K562 (cell line): ENCODE measurements around the gene EPC2. TPM values are rescaled to one million over a fixed set of nuclear protein-coding genes. Genes with fewer than 3 reads are reported as not detected.

Experiments used
- BHLHE40 ChIP-seq: IDR thresholded peaks from 2 replicates; pipeline ENCODE4 v1.6.1; 2011; ENCODE audit warnings: low read length, improper control_type of control experiment
- EP400 ChIP-seq: fragments of 450-650 bp; IDR thresholded peaks from 2 replicates; pipeline ENCODE4 v1.6.1; 2017; ENCODE audit warnings: antibody characterized with exemption, mild to moderate bottlenecking, moderate library complexity
- ILK ChIP-seq: fragments of 450-650 bp; IDR thresholded peaks from 2 replicates; pipeline ENCODE4 v1.6.1; 2016; ENCODE audit warnings: missing genetic modification characterization, low read depth, mild to moderate bottlenecking, missing compliant biosample characterization, moderate library complexity, borderline replicate concordance
- LCOR ChIP-seq: sonication (generic); formaldehyde crosslinking; IDR thresholded peaks from 2 replicates; pipeline ENCODE4 v1.8.0; 2022; ENCODE audit warnings: mild to moderate bottlenecking, missing genetic modification reagents
- MEF2A ChIP-seq: IDR thresholded peaks from 2 replicates; pipeline ENCODE4 v1.6.1; 2011; ENCODE audit warnings: low read depth, mild to moderate bottlenecking, low read length, moderate library complexity; ENCODE audit not compliant: control insufficient read depth
- MEF2D ChIP-seq: conservative IDR thresholded peaks from 2 replicates; pipeline ENCODE4 v1.6.1; 2016; ENCODE audit warnings: low read depth, missing genetic modification characterization, missing compliant biosample characterization
- MIER1 ChIP-seq: fragments of 450-650 bp; IDR thresholded peaks from 2 replicates; pipeline ENCODE4 v1.6.1; 2016; ENCODE audit warnings: antibody characterized with exemption, mild to moderate bottlenecking, low read depth
- MYC ChIP-seq, 2 experiments: fragments of 250-450 bp in 1 of 2; sonication (Bioruptor Pico) in 1 of 2; IDR thresholded peaks; 2 replicates each; pipeline versions ENCODE4 v1.5.1 to v1.6.1; 2012 to 2021; ENCODE audit warnings: low read depth in 2 of 2, borderline replicate concordance in 1 of 2, improper control_type of control experiment in 1 of 2, low read length in 1 of 2, mild to moderate bottlenecking in 1 of 2, moderate library complexity in 1 of 2
- NFE2 ChIP-seq: IDR thresholded peaks from 2 replicates; pipeline ENCODE4 v1.6.1; 2014; ENCODE audit warnings: antibody characterized with exemption, low read depth
- NFRKB ChIP-seq: fragments of 450-650 bp; IDR thresholded peaks from 2 replicates; pipeline ENCODE4 v1.6.1; 2016; ENCODE audit warnings: low read depth
- PATZ1 ChIP-seq: fragments of 250-450 bp; sonication (Bioruptor Pico); IDR thresholded peaks from 2 replicates; pipeline ENCODE4 v1.5.0; 2020; ENCODE audit warnings: mild to moderate bottlenecking, borderline replicate concordance
- TEAD1 ChIP-seq, 2 experiments: fragments of 450-650 bp in 1 of 2; sonication (generic) in 1 of 2; formaldehyde crosslinking; IDR thresholded peaks; 2 replicates each; pipeline versions ENCODE4 v1.4.0 to v1.8.0; 2020 to 2022; ENCODE audit warnings: mild to moderate bottlenecking in 2 of 2, missing genetic modification reagents in 1 of 2
- THRAP3 ChIP-seq: fragments of 450-650 bp; IDR thresholded peaks from 2 replicates; pipeline ENCODE4 v1.6.1; 2016; ENCODE audit warnings: mild to moderate bottlenecking, inconsistent platforms, borderline replicate concordance
- ZNF644 ChIP-seq: fragments of 200-800 bp; sonication (Bioruptor generic); IDR thresholded peaks from 2 replicates; pipeline ENCODE4 v1.6.1; 2016; ENCODE audit warnings: low read depth, missing genetic modification characterization, missing compliant biosample characterization
- polyA plus RNA-seq, 8 experiments: library from polyadenylated mRNA; depleted of rRNA in 4 of 8; stranded (reverse) in 5 of 8; unstranded in 3 of 8; fragments of >200 nt; fragmentation: Nextera tagmentation in 2 of 8; fragmentation: Illumina TruSeq in 1 of 8; extraction: Ambion mirVana in 2 of 8; extraction: Trizol in 1 of 8; gene quantifications; 2 replicates each; pipeline versions ENCODE4 v1.2.1 to v1.2.3, GENCODE V29; 2011 to 2014; ENCODE audit warnings: inconsistent platforms in 1 of 8, missing spikeins in 1 of 8
- total RNA-seq, 7 experiments: library from RNA; depleted of rRNA in 6 of 7; stranded (reverse); fragments of >200 nt in 6 of 7; fragmentation: Illumina TruSeq in 2 of 7; extraction: Trizol in 2 of 7; gene quantifications; 2 replicates each; pipeline versions ENCODE4 v1.2.1 to v1.2.3, GENCODE V29; 2011 to 2021; ENCODE audit warnings: low replicate concordance in 1 of 7
- TF ChIP-seq, protein P1 (sequence below): fragments of 450-650 bp; formaldehyde crosslinking; IDR thresholded peaks from 2 replicates; pipeline ENCODE4 v1.4.0; 2022; ENCODE audit warnings: mild to moderate bottlenecking, moderate library complexity
- TF ChIP-seq, protein P2 (sequence below): fragments of 450-650 bp; formaldehyde crosslinking; IDR thresholded peaks from 2 replicates; pipeline ENCODE4 v1.4.0; 2020; ENCODE audit warnings: mild to moderate bottlenecking, moderate library complexity
- TF ChIP-seq, protein P3 (sequence below): fragments of 450-650 bp; IDR thresholded peaks from 2 replicates; pipeline ENCODE4 v1.6.1; 2018; ENCODE audit warnings: mild to moderate bottlenecking, low read depth; ENCODE audit not compliant: partially characterized antibody
- TF ChIP-seq, protein P4 (sequence below): fragments of 250-450 bp; sonication (Bioruptor Pico); IDR thresholded peaks from 2 replicates; pipeline ENCODE4 v1.4.0; 2020; ENCODE audit warnings: borderline replicate concordance

EPC2 gene
- total and polyA plus RNA-seq, 9 of the 15 experiments (the other 6 are each of a cell fraction or from before 2014, with no cell fraction given), result 7.0 to 35.8 (median 29.1) TPM

DNA sequence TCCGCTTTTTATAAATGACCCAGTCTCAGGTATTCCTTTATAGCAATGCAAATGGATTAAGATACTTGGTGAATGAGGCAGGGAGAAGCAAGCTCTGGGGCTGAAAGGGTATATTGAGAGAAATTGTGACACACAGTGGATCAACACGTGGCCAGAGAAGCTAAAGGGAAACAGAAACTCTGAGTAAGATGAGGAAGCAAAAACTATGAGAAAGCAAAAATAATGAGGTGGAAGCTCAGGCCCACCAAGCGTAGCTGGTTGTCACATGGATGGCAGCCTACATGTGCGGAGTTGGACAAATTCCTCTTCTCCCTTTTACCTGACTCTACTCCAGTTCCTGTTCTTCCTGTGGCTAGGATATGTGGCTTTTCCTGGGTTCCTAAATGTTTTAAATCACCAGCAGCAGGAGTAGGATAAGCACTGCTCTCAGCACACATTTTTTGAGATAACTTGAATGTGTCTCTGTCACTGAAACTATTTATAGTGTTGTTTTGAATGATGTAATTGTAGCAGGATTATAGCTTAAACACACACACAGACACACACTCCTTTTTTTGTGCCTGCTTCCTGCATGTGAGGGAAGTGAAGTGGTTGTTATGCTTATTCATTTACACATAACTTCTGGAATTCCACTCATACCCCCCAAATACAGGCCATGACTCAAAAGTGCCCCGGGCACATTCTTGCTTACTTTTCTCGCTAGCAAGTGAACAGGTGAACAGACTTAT is 30.1 kb upstream of the EPC2 start (continued):
- TF ChIP-seq, protein P1, sequence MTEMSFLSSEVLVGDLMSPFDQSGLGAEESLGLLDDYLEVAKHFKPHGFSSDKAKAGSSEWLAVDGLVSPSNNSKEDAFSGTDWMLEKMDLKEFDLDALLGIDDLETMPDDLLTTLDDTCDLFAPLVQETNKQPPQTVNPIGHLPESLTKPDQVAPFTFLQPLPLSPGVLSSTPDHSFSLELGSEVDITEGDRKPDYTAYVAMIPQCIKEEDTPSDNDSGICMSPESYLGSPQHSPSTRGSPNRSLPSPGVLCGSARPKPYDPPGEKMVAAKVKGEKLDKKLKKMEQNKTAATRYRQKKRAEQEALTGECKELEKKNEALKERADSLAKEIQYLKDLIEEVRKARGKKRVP, result peak; percentile 78; the same call in 1 of the 2 replicates
- TF ChIP-seq ZNF644 (tag) (peak; percentile 67; the same call in 1 of the 2 replicates), ILK (tag) (no peak), MIER1 (no peak), LCOR (CRISPR knock-in tag) (peak; percentile 50; the same call in 1 of the 2 replicates), PATZ1 (CRISPR knock-in tag) (0 out of 2 replicates have a peak, but pooled peaks have one; percentile 28), EP400 (peak; percentile 48), BHLHE40 (peak; percentile 18; the same call in 1 of the 2 replicates), NFE2 (peak; percentile 63), TEAD1 (CRISPR knock-in tag; IDR thresholded peaks at IDR 0.05) (peak; percentile 69 to 79; a peak in 3 of 4 replicates), MEF2A (peak; percentile 72), MEF2D (tag) (peak; percentile 96), THRAP3 (no peak), MYC (IDR thresholded peaks at IDR 0.05; ENCODE audit: low read depth, low read length) (peak; percentile 71), MYC (CRISPR knock-in tag; IDR thresholded peaks at IDR 0.05; ENCODE audit: borderline replicate concordance, low read depth) (no peak), NFRKB (0 out of 2 replicates have a peak, but pooled peaks have one; percentile 48)
- TF ChIP-seq, protein P2, sequence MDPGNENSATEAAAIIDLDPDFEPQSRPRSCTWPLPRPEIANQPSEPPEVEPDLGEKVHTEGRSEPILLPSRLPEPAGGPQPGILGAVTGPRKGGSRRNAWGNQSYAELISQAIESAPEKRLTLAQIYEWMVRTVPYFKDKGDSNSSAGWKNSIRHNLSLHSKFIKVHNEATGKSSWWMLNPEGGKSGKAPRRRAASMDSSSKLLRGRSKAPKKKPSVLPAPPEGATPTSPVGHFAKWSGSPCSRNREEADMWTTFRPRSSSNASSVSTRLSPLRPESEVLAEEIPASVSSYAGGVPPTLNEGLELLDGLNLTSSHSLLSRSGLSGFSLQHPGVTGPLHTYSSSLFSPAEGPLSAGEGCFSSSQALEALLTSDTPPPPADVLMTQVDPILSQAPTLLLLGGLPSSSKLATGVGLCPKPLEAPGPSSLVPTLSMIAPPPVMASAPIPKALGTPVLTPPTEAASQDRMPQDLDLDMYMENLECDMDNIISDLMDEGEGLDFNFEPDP (CRISPR knock-in tag), result peak; percentile 12; the same call in 1 of the 2 replicates
- TF ChIP-seq, protein P3, sequence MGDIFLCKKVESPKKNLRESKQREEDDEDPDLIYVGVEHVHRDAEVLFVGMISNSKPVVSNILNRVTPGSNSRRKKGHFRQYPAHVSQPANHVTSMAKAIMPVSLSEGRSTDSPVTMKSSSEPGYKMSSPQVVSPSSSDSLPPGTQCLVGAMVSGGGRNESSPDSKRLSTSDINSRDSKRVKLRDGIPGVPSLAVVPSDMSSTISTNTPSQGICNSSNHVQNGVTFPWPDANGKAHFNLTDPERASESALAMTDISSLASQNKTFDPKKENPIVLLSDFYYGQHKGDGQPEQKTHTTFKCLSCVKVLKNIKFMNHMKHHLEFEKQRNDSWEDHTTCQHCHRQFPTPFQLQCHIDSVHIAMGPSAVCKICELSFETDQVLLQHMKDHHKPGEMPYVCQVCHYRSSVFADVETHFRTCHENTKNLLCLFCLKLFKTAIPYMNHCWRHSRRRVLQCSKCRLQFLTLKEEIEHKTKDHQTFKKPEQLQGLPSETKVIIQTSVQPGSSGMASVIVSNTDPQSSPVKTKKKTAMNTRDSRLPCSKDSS, result no peak
- TF ChIP-seq, protein P4, sequence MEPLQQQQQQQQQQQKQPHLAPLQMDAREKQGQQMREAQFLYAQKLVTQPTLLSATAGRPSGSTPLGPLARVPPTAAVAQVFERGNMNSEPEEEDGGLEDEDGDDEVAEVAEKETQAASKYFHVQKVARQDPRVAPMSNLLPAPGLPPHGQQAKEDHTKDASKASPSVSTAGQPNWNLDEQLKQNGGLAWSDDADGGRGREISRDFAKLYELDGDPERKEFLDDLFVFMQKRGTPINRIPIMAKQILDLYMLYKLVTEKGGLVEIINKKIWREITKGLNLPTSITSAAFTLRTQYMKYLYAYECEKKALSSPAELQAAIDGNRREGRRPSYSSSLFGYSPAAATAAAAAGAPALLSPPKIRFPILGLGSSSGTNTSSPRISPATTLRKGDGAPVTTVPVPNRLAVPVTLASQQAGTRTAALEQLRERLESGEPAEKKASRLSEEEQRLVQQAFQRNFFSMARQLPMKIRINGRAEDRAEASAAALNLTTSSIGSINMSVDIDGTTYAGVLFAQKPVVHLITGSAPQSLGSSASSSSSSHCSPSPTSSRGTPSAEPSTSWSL, result no peak
